CD4-positive, alpha-beta T cell treated with Interleukin-4 for 4 hours (primary cell): ENCODE results near the gene CATSPER3.

ENCODE experiments used
- DNase-seq: peaks from one replicate; pipeline ENCODE4 v3.0.0-alpha.2; 2020

The CATSPER3 gene

GRCh38 chr5:135012033-135012588 is 44.4 kb downstream of the CATSPER3 start:
- DNase-seq: no peak

- no peak for DNase-seq
Measured at GRCh38 chr5:135012951-135013391, 45.3 kb downstream of the CATSPER3 start.

GRCh38 chr5:135013445-135013844 is 45.7 kb downstream of the CATSPER3 start:
- DNase-seq: no peak

GRCh38 chr5:135013947-135014570 is 46.4 kb downstream of the CATSPER3 start:
- DNase-seq: no peak

- DNase-seq: no peak
Measured at GRCh38 chr5:135015942-135016341, 48.2 kb downstream of the CATSPER3 start.

- no peak for DNase-seq
Measured at GRCh38 chr5:135016861-135017290, 49.2 kb downstream of the CATSPER3 start.

- DNase-seq: no peak
Measured at GRCh38 chr5:135018457-135018856, 50.8 kb downstream of the CATSPER3 start.

GRCh38 chr5:135019314-135019713 is 51.6 kb downstream of the CATSPER3 start:
- DNase-seq: no peak

GRCh38 chr5:135020111-135020895 is 52.6 kb downstream of the CATSPER3 start:
- no peak for DNase-seq

GRCh38 chr5:135024956-135025729 is 57.4 kb downstream of the CATSPER3 start:
- DNase-seq: no peak

GRCh38 chr5:135025730-135026644 is 58.3 kb downstream of the CATSPER3 start:
- no peak for DNase-seq

GRCh38 chr5:135026645-135027265 is 59.0 kb downstream of the CATSPER3 start:
- no peak for DNase-seq

GRCh38 chr5:135027266-135027696 is 59.6 kb downstream of the CATSPER3 start:
- no peak for DNase-seq

- no peak for DNase-seq
Measured at GRCh38 chr5:135027697-135028615, 60.2 kb downstream of the CATSPER3 start.

GRCh38 chr5:135028791-135029476 is 61.2 kb downstream of the CATSPER3 start:
- DNase-seq: no peak

- no peak for DNase-seq
Measured at GRCh38 chr5:135029477-135030122, 61.9 kb downstream of the CATSPER3 start.

- no peak for DNase-seq
Measured at GRCh38 chr5:135030123-135030955, 62.6 kb downstream of the CATSPER3 start.
